HG02678 (cell line): Measurements from ENCODE around the gene IL1RAPL1.

Experiments
- ATAC-seq: cut with Tn5 transposase; IDR thresholded peaks from one replicate; pipeline ENCODE4 v1.9.1; 2021; ENCODE audit warnings: mild to moderate bottlenecking, moderate library complexity; ENCODE audit not compliant: unreplicated experiment

The IL1RAPL1 gene

GRCh38 chrX:28626515-28626914 lies 39.3 kb downstream of the IL1RAPL1 start:
- no peak for ATAC-seq

- ATAC-seq, result no peak
Measured at GRCh38 chrX:28628120-28628519, 40.9 kb downstream of the IL1RAPL1 start.

GRCh38 chrX:28638775-28639174 lies 51.5 kb downstream of the IL1RAPL1 start:
- ATAC-seq, result no peak

GRCh38 chrX:28639451-28639850 lies 52.2 kb downstream of the IL1RAPL1 start:
- ATAC-seq, result no peak

GRCh38 chrX:28649541-28649940 lies 62.3 kb downstream of the IL1RAPL1 start:
- ATAC-seq, result no peak

- ATAC-seq, result no peak
Measured at GRCh38 chrX:28651186-28651585, 63.9 kb downstream of the IL1RAPL1 start.

GRCh38 chrX:28659269-28659668 lies 72.0 kb downstream of the IL1RAPL1 start:
- no peak for ATAC-seq

GRCh38 chrX:28665778-28666177 lies 78.5 kb downstream of the IL1RAPL1 start:
- no peak for ATAC-seq

GRCh38 chrX:28668303-28668702 lies 81.1 kb downstream of the IL1RAPL1 start:
- ATAC-seq, result no peak

GRCh38 chrX:28668957-28669356 lies 81.7 kb downstream of the IL1RAPL1 start:
- no peak for ATAC-seq

GRCh38 chrX:28670074-28670473 lies 82.8 kb downstream of the IL1RAPL1 start:
- no peak for ATAC-seq

GRCh38 chrX:28675173-28675572 lies 87.9 kb downstream of the IL1RAPL1 start:
- no peak for ATAC-seq

GRCh38 chrX:28693101-28693500 lies 105.9 kb downstream of the IL1RAPL1 start:
- no peak for ATAC-seq

- no peak for ATAC-seq
Measured at GRCh38 chrX:28697732-28698131, 110.5 kb downstream of the IL1RAPL1 start.

- ATAC-seq, result no peak
Measured at GRCh38 chrX:28701222-28701621, 114.0 kb downstream of the IL1RAPL1 start.

GRCh38 chrX:28706964-28707363 lies 119.7 kb downstream of the IL1RAPL1 start:
- no peak for ATAC-seq

- ATAC-seq, result no peak
Measured at GRCh38 chrX:28709421-28709820, 122.2 kb downstream of the IL1RAPL1 start.

GRCh38 chrX:28717864-28718263 lies 130.6 kb downstream of the IL1RAPL1 start:
- no peak for ATAC-seq

- no peak for ATAC-seq
Measured at GRCh38 chrX:28718450-28718849, 131.2 kb downstream of the IL1RAPL1 start.

- ATAC-seq, result no peak
Measured at GRCh38 chrX:28719620-28720019, 132.4 kb downstream of the IL1RAPL1 start.

GRCh38 chrX:28752330-28752729 lies 165.1 kb downstream of the IL1RAPL1 start:
- no peak for ATAC-seq

GRCh38 chrX:28756175-28756574 lies 168.9 kb downstream of the IL1RAPL1 start:
- no peak for ATAC-seq

- ATAC-seq, result no peak
Measured at GRCh38 chrX:28756647-28757046, 169.4 kb downstream of the IL1RAPL1 start.

GRCh38 chrX:28757290-28757689 lies 170.0 kb downstream of the IL1RAPL1 start:
- no peak for ATAC-seq
